ENCODE measurements around the gene IZUMO2. TPM values are rescaled to one million over a fixed set of nuclear protein-coding genes. Genes with fewer than 3 reads are reported as not detected.

The IZUMO2 gene
- total and polyA plus RNA-seq, 10 of the 15 experiments (the other 5 are each of a cell fraction or from before 2014, with no cell fraction given), result not detected

DNA sequence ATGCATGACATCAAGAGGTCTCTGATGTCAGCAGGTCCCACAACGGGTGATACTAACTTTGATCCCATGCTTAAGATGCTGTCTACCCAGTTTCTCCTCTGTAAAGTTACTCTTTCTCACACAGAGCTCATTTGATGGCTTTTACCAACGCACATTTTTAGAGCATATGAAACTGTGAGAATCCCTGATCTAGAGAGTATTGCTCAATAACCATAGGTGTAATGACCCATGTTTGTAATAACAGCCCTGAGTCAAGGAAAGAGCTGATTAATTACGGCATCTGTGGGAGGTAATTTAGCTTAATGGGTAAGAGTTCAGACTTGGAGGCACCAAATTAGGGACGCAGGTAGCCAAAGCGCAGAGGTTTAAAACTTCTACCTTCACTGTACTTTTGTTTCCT is 18.0 kb upstream of the IZUMO2 start:
- no peaks in the 10 kb centered on the region for H4K20me1 ChIP-seq (ENCODE audit: control insufficient read depth, insufficient read depth)
- WGBS (ENCODE audit: insufficient coverage, insufficient replicate concordance, low lambda C conversion rate, missing lambda C conversion rate), result 33% methylated on average over 5 of the region's 5 CpGs
- peaks cover 3% of the 10 kb centered on the region; the same call in 2 of the 3 replicates for H3K9me3 ChIP-seq (replicated peaks; ENCODE audit: control insufficient read depth, insufficient read depth, low read length)
- H3K27me3 ChIP-seq (replicated peaks in 1 of 2; ENCODE audit: control insufficient read depth in 2 of 2, insufficient read depth in 2 of 2, low read length in 1 of 2), result no peaks in the 10 kb centered on the region
- ATAC-seq (no peak), FAIRE-seq (no peak), DNase-seq (ENCODE audit: low read depth, low spot score) (no peak)
- in situ Hi-C loops (cut with MboI) (no loop called here), intact Hi-C loops (cut with micrococcal nuclease; ENCODE audit: unreplicated experiment) (no loop called here)
- no peaks in the 10 kb centered on the region for H3K79me2 ChIP-seq (ENCODE audit: control insufficient read depth, insufficient read depth, low read length)
- ChIA-PET CTCF (interaction anchor here (1.4 kb wide), 2 partner anchors 8 to 33 kb away, joined by 4 read pairs; no protein-coding TSS in a partner anchor), RAD21 (ENCODE audit: unreplicated experiment) (interaction anchor here (1.7 kb wide), 1 partner anchor 9 kb away, joined by 5 read pairs; no protein-coding TSS in a partner anchor), SMC1A (ENCODE audit: uncharacterized antibody, unreplicated experiment) (interaction anchor here (1.1 to 1.3 kb wide), 2 partner anchors 11 to 34 kb away, joined by 3 read pairs; no protein-coding TSS in a partner anchor), POLR2A (interaction anchor here (0.6 to 1.5 kb wide), 2 partner anchors 9 to 162 kb away, joined by 3 to 5 read pairs; no protein-coding TSS in a partner anchor)
- peaks cover 4% of the 10 kb centered on the region for H3K4me1 ChIP-seq (ENCODE audit: control insufficient read depth, insufficient read depth, low read length)
- H3K4me2 ChIP-seq (ENCODE audit: control insufficient read depth, insufficient read depth), result no peak overlapping the region
- H3K27ac ChIP-seq (ENCODE audit: control insufficient read depth, insufficient read depth), result no peak overlapping the region
- BruUV-seq (replicated peaks), result no TSS peak
- H2AFZ ChIP-seq (ENCODE audit: control insufficient read depth, low read depth, low read length), result no peak overlapping the region
- no peak overlapping the region for H3K9ac ChIP-seq (ENCODE audit: control insufficient read depth, insufficient read depth, low read length)
- H3K4me3 ChIP-seq, result no peak overlapping the region
- no peaks in the 10 kb centered on the region for H3K36me3 ChIP-seq (ENCODE audit: control insufficient read depth in 2 of 2, insufficient read depth in 2 of 2, low read length in 1 of 2)
- TF ChIP-seq PRDM15 (CRISPR knock-in tag; IDR thresholded peaks at IDR 0.05) (no peak), ASH2L (IDR thresholded peaks at IDR 0.05; ENCODE audit: borderline replicate concordance, low read depth) (no peak), ZNF592 (IDR thresholded peaks at IDR 0.05) (no peak), CHD2 (IDR thresholded peaks at IDR 0.05; ENCODE audit: borderline replicate concordance, low read depth, low read length) (no peak), PML (IDR thresholded peaks at IDR 0.05; ENCODE audit: low read length) (no peak)
- TF ChIP-seq, protein P1, sequence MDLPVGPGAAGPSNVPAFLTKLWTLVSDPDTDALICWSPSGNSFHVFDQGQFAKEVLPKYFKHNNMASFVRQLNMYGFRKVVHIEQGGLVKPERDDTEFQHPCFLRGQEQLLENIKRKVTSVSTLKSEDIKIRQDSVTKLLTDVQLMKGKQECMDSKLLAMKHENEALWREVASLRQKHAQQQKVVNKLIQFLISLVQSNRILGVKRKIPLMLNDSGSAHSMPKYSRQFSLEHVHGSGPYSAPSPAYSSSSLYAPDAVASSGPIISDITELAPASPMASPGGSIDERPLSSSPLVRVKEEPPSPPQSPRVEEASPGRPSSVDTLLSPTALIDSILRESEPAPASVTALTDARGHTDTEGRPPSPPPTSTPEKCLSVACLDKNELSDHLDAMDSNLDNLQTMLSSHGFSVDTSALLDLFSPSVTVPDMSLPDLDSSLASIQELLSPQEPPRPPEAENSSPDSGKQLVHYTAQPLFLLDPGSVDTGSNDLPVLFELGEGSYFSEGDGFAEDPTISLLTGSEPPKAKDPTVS (IDR thresholded peaks at IDR 0.05; ENCODE audit: low read depth, low read length), result no peak
- TF ChIP-seq, protein P2, sequence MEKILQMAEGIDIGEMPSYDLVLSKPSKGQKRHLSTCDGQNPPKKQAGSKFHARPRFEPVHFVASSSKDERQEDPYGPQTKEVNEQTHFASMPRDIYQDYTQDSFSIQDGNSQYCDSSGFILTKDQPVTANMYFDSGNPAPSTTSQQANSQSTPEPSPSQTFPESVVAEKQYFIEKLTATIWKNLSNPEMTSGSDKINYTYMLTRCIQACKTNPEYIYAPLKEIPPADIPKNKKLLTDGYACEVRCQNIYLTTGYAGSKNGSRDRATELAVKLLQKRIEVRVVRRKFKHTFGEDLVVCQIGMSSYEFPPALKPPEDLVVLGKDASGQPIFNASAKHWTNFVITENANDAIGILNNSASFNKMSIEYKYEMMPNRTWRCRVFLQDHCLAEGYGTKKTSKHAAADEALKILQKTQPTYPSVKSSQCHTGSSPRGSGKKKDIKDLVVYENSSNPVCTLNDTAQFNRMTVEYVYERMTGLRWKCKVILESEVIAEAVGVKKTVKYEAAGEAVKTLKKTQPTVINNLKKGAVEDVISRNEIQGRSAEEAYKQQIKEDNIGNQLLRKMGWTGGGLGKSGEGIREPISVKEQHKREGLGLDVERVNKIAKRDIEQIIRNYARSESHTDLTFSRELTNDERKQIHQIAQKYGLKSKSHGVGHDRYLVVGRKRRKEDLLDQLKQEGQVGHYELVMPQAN (conservative IDR thresholded peaks at IDR 0.05), result no peak
- TF ChIP-seq, protein P3, sequence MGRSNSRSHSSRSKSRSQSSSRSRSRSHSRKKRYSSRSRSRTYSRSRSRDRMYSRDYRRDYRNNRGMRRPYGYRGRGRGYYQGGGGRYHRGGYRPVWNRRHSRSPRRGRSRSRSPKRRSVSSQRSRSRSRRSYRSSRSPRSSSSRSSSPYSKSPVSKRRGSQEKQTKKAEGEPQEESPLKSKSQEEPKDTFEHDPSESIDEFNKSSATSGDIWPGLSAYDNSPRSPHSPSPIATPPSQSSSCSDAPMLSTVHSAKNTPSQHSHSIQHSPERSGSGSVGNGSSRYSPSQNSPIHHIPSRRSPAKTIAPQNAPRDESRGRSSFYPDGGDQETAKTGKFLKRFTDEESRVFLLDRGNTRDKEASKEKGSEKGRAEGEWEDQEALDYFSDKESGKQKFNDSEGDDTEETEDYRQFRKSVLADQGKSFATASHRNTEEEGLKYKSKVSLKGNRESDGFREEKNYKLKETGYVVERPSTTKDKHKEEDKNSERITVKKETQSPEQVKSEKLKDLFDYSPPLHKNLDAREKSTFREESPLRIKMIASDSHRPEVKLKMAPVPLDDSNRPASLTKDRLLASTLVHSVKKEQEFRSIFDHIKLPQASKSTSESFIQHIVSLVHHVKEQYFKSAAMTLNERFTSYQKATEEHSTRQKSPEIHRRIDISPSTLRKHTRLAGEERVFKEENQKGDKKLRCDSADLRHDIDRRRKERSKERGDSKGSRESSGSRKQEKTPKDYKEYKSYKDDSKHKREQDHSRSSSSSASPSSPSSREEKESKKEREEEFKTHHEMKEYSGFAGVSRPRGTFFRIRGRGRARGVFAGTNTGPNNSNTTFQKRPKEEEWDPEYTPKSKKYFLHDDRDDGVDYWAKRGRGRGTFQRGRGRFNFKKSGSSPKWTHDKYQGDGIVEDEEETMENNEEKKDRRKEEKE (IDR thresholded peaks at IDR 0.05), result no peak

Measured in GM12878 (cell line).